GM12878 (cell line): Measurements from ENCODE around the gene EFCAB11. TPM values are rescaled to one million over a fixed set of nuclear protein-coding genes. Genes with fewer than 3 reads are reported as not detected.

Experiments
- ATAC-seq: fragments of 200-7000 bp; cut with Tn5 transposase; 3 replicates; pipeline ENCODE4 v1.9.1; 2020; ENCODE audit warnings: mild to moderate bottlenecking, moderate library complexity
- BruUV-seq: library from RNA; stranded (reverse); fragments of 400-500 nt; replicated peaks from 2 replicates; lab custom pipeline; 2021; lab: Mats Ljungman, UMichigan
- CTCF ChIA-PET: fragments of 300-600 bp; sonication (Branson Sonifier 250); formaldehyde crosslinking; extraction: SDS; loops from one replicate; lab custom pipeline; 2021; ENCODE audit warnings: inconsistent platforms; lab: Yijun Ruan, JAX
- POLR2A ChIA-PET: fragments of 350-600 bp; formaldehyde crosslinking; extraction: SDS; loops from one replicate; lab custom pipeline; 2021; ENCODE audit warnings: inconsistent platforms; lab: Charles Lee
- RAD21 ChIA-PET: fragments of 300-600 bp; sonication (Branson Sonifier 250); formaldehyde crosslinking; loops from one replicate; lab custom pipeline; 2023; ENCODE audit warnings: antibody characterized with exemption; ENCODE audit not compliant: unreplicated experiment; lab: Charles Lee
- SMC1A ChIA-PET: fragments of 300-600 bp; sonication (Branson Sonifier 250); formaldehyde crosslinking; loops from one replicate; lab custom pipeline; 2023; ENCODE audit not compliant: unreplicated experiment, uncharacterized antibody; lab: Charles Lee
- DNase-seq: peaks from one replicate; pipeline ENCODE4 v3.0.0-alpha.2; 2011; ENCODE audit warnings: low read depth, low spot score
- FAIRE-seq: peaks from 3 replicates; lab custom pipeline; 2011; peaks lifted over from hg19 to GRCh38; lab: Jason Lieb, UNC
- H2AFZ ChIP-seq: 2 replicates; pipeline ENCODE4 v1.6.0; 2011; ENCODE audit warnings: low read depth, low read length, control low read depth; ENCODE audit not compliant: control insufficient read depth
- H3K27ac ChIP-seq: 2 replicates; pipeline ENCODE4 v1.5.1; 2011; ENCODE audit warnings: control low read depth; ENCODE audit not compliant: control insufficient read depth, insufficient read depth
- H3K27me3 ChIP-seq, 2 experiments: replicated peaks in 1 of 2; 2 replicates each; pipeline versions ENCODE4 v1.6.0 to v1.6.1; 2011; ENCODE audit warnings: low read length in 1 of 2; ENCODE audit not compliant: control insufficient read depth in 2 of 2, insufficient read depth in 2 of 2
- H3K36me3 ChIP-seq, 2 experiments: 2 replicates each; pipeline ENCODE4 v1.5.1; 2011; ENCODE audit warnings: low read length in 1 of 2; ENCODE audit not compliant: control insufficient read depth in 2 of 2, insufficient read depth in 2 of 2
- H3K4me1 ChIP-seq: 2 replicates; pipeline ENCODE4 v1.6.1; 2011; ENCODE audit warnings: mild to moderate bottlenecking, low read length, moderate library complexity, mixed read lengths; ENCODE audit not compliant: control insufficient read depth, insufficient read depth
- H3K4me2 ChIP-seq: 2 replicates; pipeline ENCODE4 v1.6.0; 2011; ENCODE audit warnings: control low read depth; ENCODE audit not compliant: control insufficient read depth, insufficient read depth
- H3K4me3 ChIP-seq: fragments of 200-600 bp; sonication (generic); 2 replicates; pipeline ENCODE4 v1.5.1; 2016
- H3K79me2 ChIP-seq: 2 replicates; pipeline ENCODE4 v1.6.0; 2011; ENCODE audit warnings: low read length; ENCODE audit not compliant: control insufficient read depth, insufficient read depth
- H3K9ac ChIP-seq: 2 replicates; pipeline ENCODE4 v1.8.0; 2011; ENCODE audit warnings: low read length, control low read depth, mixed read lengths; ENCODE audit not compliant: control insufficient read depth, insufficient read depth
- H3K9me3 ChIP-seq: replicated peaks from 3 replicates; pipeline ENCODE4 v1.5.1; 2011; ENCODE audit warnings: mild to moderate bottlenecking, low read length; ENCODE audit not compliant: control insufficient read depth, insufficient read depth
- H4K20me1 ChIP-seq: 2 replicates; pipeline ENCODE4 v1.6.0; 2011; ENCODE audit not compliant: control insufficient read depth, insufficient read depth
- CEBPB ChIP-seq, 2 experiments: fragments of 150-350 bp in 1 of 2; IDR thresholded peaks; 2 replicates each; pipeline ENCODE4 v1.6.1; 2012 to 2014; ENCODE audit warnings: low read depth in 2 of 2, low read length in 2 of 2, borderline replicate concordance in 1 of 2, inconsistent platforms in 1 of 2
- ESRRA ChIP-seq: IDR thresholded peaks from 2 replicates; pipeline ENCODE4 v1.6.1; 2012; ENCODE audit warnings: mild to moderate bottlenecking, low read length, improper control_type of control experiment
- HDAC6 ChIP-seq: fragments of 200-600 bp; sonication (generic); IDR thresholded peaks from one replicate; pipeline ENCODE4 v1.8.0; 2017; ENCODE audit warnings: antibody characterized with exemption; ENCODE audit not compliant: unreplicated experiment
- MYB ChIP-seq: fragments of 150-350 bp; IDR thresholded peaks from 2 replicates; pipeline ENCODE4 v1.6.1; 2014; ENCODE audit warnings: mild to moderate bottlenecking, low read depth, low read length, borderline replicate concordance
- MYC ChIP-seq: IDR thresholded peaks from 2 replicates; pipeline ENCODE4 v1.6.1; 2011; ENCODE audit warnings: mild to moderate bottlenecking, low read length, moderate library complexity, inconsistent platforms; ENCODE audit not compliant: insufficient read depth, insufficient replicate concordance, insufficient read length, severe bottlenecking
- POU2F2 ChIP-seq: IDR thresholded peaks from 3 replicates; pipeline ENCODE4 v1.6.1; 2011; ENCODE audit warnings: low read depth, mild to moderate bottlenecking, low read length, borderline replicate concordance
- ZNF217 ChIP-seq: fragments of 450-650 bp; IDR thresholded peaks from 2 replicates; pipeline ENCODE4 v1.6.1; 2017; ENCODE audit warnings: antibody characterized with exemption, mild to moderate bottlenecking
- WGBS: methylation state at CpG from one replicate; pipeline ENCODE4 v1.1.6; 2016; ENCODE audit warnings: low lambda C conversion rate; ENCODE audit not compliant: insufficient replicate concordance, insufficient coverage; ENCODE audit errors: missing lambda C conversion rate; 5-methylcytosine and 5-hydroxymethylcytosine counted together
- in situ Hi-C: fragments of 300-500 bp; cut with MboI; formaldehyde crosslinking; loops from 9 replicates; pipeline ENCODE4 v1.14.3; 2018; ENCODE audit warnings: mixed read lengths
- intact Hi-C: fragments of 100-400 bp; cut with micrococcal nuclease; formaldehyde crosslinking; loops from one replicate; pipeline ENCODE4 v1.14.2; 2022; ENCODE audit not compliant: unreplicated experiment
- polyA plus RNA-seq, 11 experiments: library from polyadenylated mRNA; depleted of rRNA in 4 of 11; unstranded in 6 of 11; stranded (reverse) in 5 of 11; fragments of >200 nt; fragmentation: Nextera tagmentation in 4 of 11; fragmentation: Illumina TruSeq in 1 of 11; extraction: Ambion mirVana in 4 of 11; extraction: Trizol in 1 of 11; gene quantifications; 1 replicate in 1 of 11; 2 replicates in 10 of 11; pipeline versions ENCODE4 v1.2.1 to v1.2.3, GENCODE V29; 2011 to 2016; ENCODE audit warnings: inconsistent platforms in 2 of 11, missing spikeins in 2 of 11, low read depth in 1 of 11
- total RNA-seq, 4 experiments: library from RNA; depleted of rRNA in 3 of 4; stranded (reverse); fragments of >200 nt in 3 of 4; fragmentation: Illumina TruSeq in 1 of 4; extraction: Trizol in 1 of 4; gene quantifications; 2 replicates each; pipeline versions ENCODE4 v1.2.1 to v1.2.3, GENCODE V29; 2013 to 2021
- TF ChIP-seq, protein P1 (sequence below): IDR thresholded peaks from 2 replicates; pipeline ENCODE4 v1.6.1; 2012; ENCODE audit warnings: improper control_type of control experiment, low read depth, low read length; ENCODE audit not compliant: insufficient replicate concordance
- TF ChIP-seq, protein P2 (sequence below): fragments of 150-350 bp; IDR thresholded peaks from 2 replicates; pipeline ENCODE4 v1.6.1; 2016; ENCODE audit warnings: low read depth, low read length
- TF ChIP-seq, protein P3 (sequence below): fragments of 450-650 bp; IDR thresholded peaks from 2 replicates; pipeline ENCODE4 v1.6.1; 2016; ENCODE audit warnings: mild to moderate bottlenecking

The EFCAB11 gene
- total and polyA plus RNA-seq, 10 of the 15 experiments (the other 5 are each of a cell fraction or from before 2014, with no cell fraction given): 8.6 to 37.4 (median 18.0) TPM

DNA sequence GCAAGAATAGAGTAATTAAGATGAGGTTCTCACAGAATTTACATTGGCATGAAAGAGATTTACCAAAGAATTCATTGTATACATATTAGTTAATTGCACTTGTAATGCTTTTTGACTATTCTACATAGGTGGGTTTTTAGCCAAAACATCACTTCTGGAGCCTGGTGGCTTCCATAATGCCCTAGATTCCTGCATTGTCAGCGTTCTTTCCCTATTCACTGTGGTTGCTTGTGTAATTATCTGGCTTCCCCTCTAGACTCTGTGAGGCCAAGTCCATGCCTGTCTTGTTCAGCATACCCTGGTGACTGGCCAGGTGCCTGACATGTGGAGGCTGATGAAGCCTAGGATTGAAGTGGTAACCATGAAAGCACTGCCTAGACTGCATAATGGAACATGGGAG, 42.4 kb upstream of the EFCAB11 start:
- intact Hi-C loops: no loop called here
- RAD21 ChIA-PET: no interaction called here

More for the DNA sequence above, 42.4 kb upstream of the EFCAB11 start:
- H3K9me3 ChIP-seq: no peaks in the 10 kb centered on the region
- peaks cover 2 to 37% of the 10 kb centered on the region in 2 experiments; a peak in 3 of 4 replicates for H3K36me3 ChIP-seq
- no peak for DNase-seq
- H3K9ac ChIP-seq: no peak overlapping the region
- WGBS: 90% methylated on average over 1 of the region's 1 CpG
- no peaks in the 10 kb centered on the region for H3K27me3 ChIP-seq
- no peak for FAIRE-seq
- H3K4me3 ChIP-seq: no peak overlapping the region
- H3K4me2 ChIP-seq: no peak overlapping the region
- no TSS peak for BruUV-seq
- ATAC-seq: no peak
- H3K4me1 ChIP-seq: no peaks in the 10 kb centered on the region
- ChIA-PET CTCF (interaction anchor here (1.9 kb wide), 1 partner anchor 24 kb away, joined by 5 read pairs; no protein-coding TSS in a partner anchor), SMC1A (no interaction called here), POLR2A (no interaction called here)
- no peaks in the 10 kb centered on the region for H3K79me2 ChIP-seq
- TF ChIP-seq MYB: no peak
- TF ChIP-seq MYC: no peak
- TF ChIP-seq ZNF217: no peak
- TF ChIP-seq, protein P1, sequence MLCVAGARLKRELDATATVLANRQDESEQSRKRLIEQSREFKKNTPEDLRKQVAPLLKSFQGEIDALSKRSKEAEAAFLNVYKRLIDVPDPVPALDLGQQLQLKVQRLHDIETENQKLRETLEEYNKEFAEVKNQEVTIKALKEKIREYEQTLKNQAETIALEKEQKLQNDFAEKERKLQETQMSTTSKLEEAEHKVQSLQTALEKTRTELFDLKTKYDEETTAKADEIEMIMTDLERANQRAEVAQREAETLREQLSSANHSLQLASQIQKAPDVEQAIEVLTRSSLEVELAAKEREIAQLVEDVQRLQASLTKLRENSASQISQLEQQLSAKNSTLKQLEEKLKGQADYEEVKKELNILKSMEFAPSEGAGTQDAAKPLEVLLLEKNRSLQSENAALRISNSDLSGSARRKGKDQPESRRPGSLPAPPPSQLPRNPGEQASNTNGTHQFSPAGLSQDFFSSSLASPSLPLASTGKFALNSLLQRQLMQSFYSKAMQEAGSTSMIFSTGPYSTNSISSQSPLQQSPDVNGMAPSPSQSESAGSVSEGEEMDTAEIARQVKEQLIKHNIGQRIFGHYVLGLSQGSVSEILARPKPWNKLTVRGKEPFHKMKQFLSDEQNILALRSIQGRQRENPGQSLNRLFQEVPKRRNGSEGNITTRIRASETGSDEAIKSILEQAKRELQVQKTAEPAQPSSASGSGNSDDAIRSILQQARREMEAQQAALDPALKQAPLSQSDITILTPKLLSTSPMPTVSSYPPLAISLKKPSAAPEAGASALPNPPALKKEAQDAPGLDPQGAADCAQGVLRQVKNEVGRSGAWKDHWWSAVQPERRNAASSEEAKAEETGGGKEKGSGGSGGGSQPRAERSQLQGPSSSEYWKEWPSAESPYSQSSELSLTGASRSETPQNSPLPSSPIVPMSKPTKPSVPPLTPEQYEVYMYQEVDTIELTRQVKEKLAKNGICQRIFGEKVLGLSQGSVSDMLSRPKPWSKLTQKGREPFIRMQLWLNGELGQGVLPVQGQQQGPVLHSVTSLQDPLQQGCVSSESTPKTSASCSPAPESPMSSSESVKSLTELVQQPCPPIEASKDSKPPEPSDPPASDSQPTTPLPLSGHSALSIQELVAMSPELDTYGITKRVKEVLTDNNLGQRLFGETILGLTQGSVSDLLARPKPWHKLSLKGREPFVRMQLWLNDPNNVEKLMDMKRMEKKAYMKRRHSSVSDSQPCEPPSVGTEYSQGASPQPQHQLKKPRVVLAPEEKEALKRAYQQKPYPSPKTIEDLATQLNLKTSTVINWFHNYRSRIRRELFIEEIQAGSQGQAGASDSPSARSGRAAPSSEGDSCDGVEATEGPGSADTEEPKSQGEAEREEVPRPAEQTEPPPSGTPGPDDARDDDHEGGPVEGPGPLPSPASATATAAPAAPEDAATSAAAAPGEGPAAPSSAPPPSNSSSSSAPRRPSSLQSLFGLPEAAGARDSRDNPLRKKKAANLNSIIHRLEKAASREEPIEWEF: no peak
- no peak for TF ChIP-seq ESRRA
- TF ChIP-seq HDAC6: no peak
- no peak for TF ChIP-seq POU2F2
- TF ChIP-seq CEBPB (IDR thresholded peaks at IDR 0.05; ENCODE audit: borderline replicate concordance in 1 of 2, low read depth in 2 of 2, low read length in 2 of 2): no peak
- TF ChIP-seq, protein P2, sequence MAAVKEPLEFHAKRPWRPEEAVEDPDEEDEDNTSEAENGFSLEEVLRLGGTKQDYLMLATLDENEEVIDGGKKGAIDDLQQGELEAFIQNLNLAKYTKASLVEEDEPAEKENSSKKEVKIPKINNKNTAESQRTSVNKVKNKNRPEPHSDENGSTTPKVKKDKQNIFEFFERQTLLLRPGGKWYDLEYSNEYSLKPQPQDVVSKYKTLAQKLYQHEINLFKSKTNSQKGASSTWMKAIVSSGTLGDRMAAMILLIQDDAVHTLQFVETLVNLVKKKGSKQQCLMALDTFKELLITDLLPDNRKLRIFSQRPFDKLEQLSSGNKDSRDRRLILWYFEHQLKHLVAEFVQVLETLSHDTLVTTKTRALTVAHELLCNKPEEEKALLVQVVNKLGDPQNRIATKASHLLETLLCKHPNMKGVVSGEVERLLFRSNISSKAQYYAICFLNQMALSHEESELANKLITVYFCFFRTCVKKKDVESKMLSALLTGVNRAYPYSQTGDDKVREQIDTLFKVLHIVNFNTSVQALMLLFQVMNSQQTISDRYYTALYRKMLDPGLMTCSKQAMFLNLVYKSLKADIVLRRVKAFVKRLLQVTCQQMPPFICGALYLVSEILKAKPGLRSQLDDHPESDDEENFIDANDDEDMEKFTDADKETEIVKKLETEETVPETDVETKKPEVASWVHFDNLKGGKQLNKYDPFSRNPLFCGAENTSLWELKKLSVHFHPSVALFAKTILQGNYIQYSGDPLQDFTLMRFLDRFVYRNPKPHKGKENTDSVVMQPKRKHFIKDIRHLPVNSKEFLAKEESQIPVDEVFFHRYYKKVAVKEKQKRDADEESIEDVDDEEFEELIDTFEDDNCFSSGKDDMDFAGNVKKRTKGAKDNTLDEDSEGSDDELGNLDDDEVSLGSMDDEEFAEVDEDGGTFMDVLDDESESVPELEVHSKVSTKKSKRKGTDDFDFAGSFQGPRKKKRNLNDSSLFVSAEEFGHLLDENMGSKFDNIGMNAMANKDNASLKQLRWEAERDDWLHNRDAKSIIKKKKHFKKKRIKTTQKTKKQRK: no peak
- TF ChIP-seq, protein P3, sequence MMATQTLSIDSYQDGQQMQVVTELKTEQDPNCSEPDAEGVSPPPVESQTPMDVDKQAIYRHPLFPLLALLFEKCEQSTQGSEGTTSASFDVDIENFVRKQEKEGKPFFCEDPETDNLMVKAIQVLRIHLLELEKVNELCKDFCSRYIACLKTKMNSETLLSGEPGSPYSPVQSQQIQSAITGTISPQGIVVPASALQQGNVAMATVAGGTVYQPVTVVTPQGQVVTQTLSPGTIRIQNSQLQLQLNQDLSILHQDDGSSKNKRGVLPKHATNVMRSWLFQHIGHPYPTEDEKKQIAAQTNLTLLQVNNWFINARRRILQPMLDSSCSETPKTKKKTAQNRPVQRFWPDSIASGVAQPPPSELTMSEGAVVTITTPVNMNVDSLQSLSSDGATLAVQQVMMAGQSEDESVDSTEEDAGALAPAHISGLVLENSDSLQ: no peak
- no peak overlapping the region for H2AFZ ChIP-seq
- in situ Hi-C loops: no loop called here
- H3K27ac ChIP-seq: no peak overlapping the region
- no peaks in the 10 kb centered on the region for H4K20me1 ChIP-seq
